ENCODE data around the gene EIF3L. TPM values are rescaled to one million over a fixed set of nuclear protein-coding genes. Genes with fewer than 3 reads are reported as not detected.

EIF3L gene
- total RNA-seq, 1 donor from 2014 or later: 338 TPM

DNA sequence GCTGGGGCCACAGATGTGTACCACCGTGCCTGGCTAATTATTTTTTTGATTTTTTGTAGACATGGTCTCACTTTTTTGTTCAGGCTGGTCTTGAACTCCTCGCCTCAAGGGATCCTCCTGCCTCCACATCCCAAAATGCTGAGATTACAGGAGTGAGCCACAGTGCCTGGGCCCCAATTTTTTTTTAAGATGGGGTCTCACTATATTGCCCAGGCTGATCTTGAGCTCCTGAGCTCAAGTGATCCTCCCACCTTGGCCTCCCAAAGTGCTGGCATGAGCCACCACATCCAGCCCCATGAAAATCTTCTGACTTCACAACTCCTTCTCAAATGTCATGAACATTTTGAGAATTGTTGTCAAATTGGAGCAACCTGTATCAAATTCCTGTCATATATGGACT is 2.8 kb upstream of the EIF3L start:
- no peaks in the 10 kb centered on the region for H3K27me3 ChIP-seq
- H3K4me1 ChIP-seq: peaks cover 48% of the 10 kb centered on the region
- H3K27ac ChIP-seq: no peak overlapping the region
- DNase-seq (ENCODE audit: extremely low spot score in 2 of 2): no peak
- H3K36me3 ChIP-seq: peaks cover 0 to 5% of the 10 kb centered on the region in 2 donors
- no peaks in the 10 kb centered on the region for H3K9me3 ChIP-seq
- intact Hi-C loops (cut with DNase I): no loop called here
- H3K4me3 ChIP-seq: no peak overlapping the region
- no peak for TF ChIP-seq POLR2AphosphoS5 (IDR thresholded peaks at IDR 0.05; ENCODE audit: insufficient read depth in 1 of 2, low read depth in 1 of 2)
- TF ChIP-seq POLR2A (IDR thresholded peaks at IDR 0.05): no peak

DNA sequence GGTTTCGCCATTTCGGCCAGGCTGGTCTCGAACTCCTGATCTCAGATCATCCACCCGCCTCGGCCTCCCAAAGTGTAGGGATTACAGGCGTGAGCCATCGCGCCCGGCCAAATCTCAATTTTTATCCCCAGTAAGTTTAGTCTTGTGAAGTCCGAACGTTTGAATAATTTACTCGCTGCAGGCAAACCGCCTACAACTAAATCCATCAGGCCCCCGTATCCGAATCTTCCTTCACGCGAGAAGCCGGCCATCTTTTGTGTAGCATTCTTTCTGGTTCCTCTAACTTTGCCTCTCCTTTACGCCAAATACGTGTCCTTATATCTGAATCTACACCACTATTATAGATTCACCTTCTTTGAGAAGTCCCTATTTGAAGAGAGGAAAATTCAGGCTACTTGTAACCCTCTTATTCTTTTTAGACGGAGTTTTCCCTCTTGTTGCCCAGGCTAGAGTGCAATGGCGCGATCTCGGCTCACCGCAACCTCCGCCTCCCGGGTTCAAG is 581 bp upstream of the EIF3L start:
- H3K36me3 ChIP-seq: peaks cover 0 to 24% of the 10 kb centered on the region in 2 donors
- no peaks in the 10 kb centered on the region for H3K9me3 ChIP-seq
- H3K4me1 ChIP-seq: peaks cover 30% of the 10 kb centered on the region
- H3K27ac ChIP-seq: peak overlapping the region; percentile 86
- H3K27me3 ChIP-seq: no peaks in the 10 kb centered on the region
- no peak for DNase-seq (ENCODE audit: extremely low spot score in 2 of 2)
- TF ChIP-seq POLR2AphosphoS5 (IDR thresholded peaks at IDR 0.05; ENCODE audit: insufficient read depth in 1 of 2, low read depth in 1 of 2) (no peak), CTCF (IDR thresholded peaks at IDR 0.05) (no peak), POLR2A (IDR thresholded peaks at IDR 0.05) (no peak)
- intact Hi-C loops (cut with DNase I): no loop called here
- peak overlapping the region; percentile 83 to 90 for H3K4me3 ChIP-seq

- no peak for DNase-seq (ENCODE audit: extremely low spot score in 2 of 2)
- intact Hi-C loops (cut with DNase I): no loop called here
- Histone ChIP-seq H3K9me3 (no peaks in the 10 kb centered on the region), H3K27me3 (no peaks in the 10 kb centered on the region), H3K36me3 (peaks cover 0 to 34% of the 10 kb centered on the region in 2 donors), H3K27ac (no peak overlapping the region), H3K4me1 (peaks cover 30% of the 10 kb centered on the region), H3K4me3 (no peak overlapping the region)
- no peak for TF ChIP-seq CTCF (IDR thresholded peaks at IDR 0.05)
Observed at GRCh38 chr22:37850801-37851200, 1.6 kb downstream of the EIF3L start.

GRCh38 chr22:37852418-37852817 is 3.2 kb downstream of the EIF3L start:
- no peak for DNase-seq (ENCODE audit: extremely low spot score in 2 of 2)
- intact Hi-C loops (cut with DNase I): no loop called here
- H3K27ac ChIP-seq: no peak overlapping the region
- H3K4me1 ChIP-seq: peaks cover 30% of the 10 kb centered on the region
- TF ChIP-seq POLR2A (IDR thresholded peaks at IDR 0.05) (no peak), POLR2AphosphoS5 (IDR thresholded peaks at IDR 0.05; ENCODE audit: insufficient read depth in 1 of 2, low read depth in 1 of 2) (no peak), CTCF (IDR thresholded peaks at IDR 0.05) (no peak)
- H3K27me3 ChIP-seq: no peaks in the 10 kb centered on the region
- no peak overlapping the region for H3K4me3 ChIP-seq
- H3K9me3 ChIP-seq: no peaks in the 10 kb centered on the region
- peaks cover 0 to 48% of the 10 kb centered on the region in 2 donors for H3K36me3 ChIP-seq

DNA sequence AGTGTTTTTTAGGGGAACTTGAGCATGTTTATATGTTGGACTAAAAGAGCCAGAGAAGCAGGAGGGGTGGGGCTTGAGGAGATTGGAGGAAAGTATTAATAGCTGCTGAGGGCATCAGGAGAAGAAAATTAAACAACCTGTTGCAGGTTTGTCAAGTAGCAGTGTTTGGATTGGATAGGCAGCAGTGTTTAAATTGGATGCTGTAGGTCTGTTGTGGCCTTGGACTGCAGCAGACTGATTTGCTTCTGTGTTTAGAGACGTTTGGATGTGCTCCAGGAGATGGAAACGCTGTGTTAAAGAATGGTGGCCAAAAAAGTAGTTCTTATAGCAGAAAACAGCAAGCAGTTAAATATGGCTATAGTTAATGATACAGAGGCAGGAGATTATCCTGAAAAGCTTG is 5.7 kb downstream of the EIF3L start:
- intact Hi-C loops (cut with DNase I): no loop called here
- Histone ChIP-seq H3K27me3 (no peaks in the 10 kb centered on the region), H3K4me1 (peaks cover 14% of the 10 kb centered on the region), H3K9me3 (no peaks in the 10 kb centered on the region), H3K27ac (no peak overlapping the region), H3K4me3 (no peak overlapping the region), H3K36me3 (peaks cover 0 to 65% of the 10 kb centered on the region in 2 donors)
- no peak for TF ChIP-seq CTCF (IDR thresholded peaks at IDR 0.05)
- TF ChIP-seq POLR2A (IDR thresholded peaks at IDR 0.05): no peak
- TF ChIP-seq POLR2AphosphoS5 (IDR thresholded peaks at IDR 0.05; ENCODE audit: insufficient read depth in 1 of 2, low read depth in 1 of 2): no peak
- DNase-seq (ENCODE audit: extremely low spot score in 2 of 2): no peak
